IPS DF 4.7 (cell line): ENCODE measurements around the gene PLXND1.
"Not testable (repeated sequence)": the region's sequence is repeated elsewhere in the genome, so short reads cannot be mapped to it uniquely, and the experiment has no call there.

Experiments
- DNase-seq: peaks from one replicate; pipeline ENCODE4 v3.0.0-alpha.2; 2013; ENCODE audit warnings: low spot score; ENCODE audit errors: extremely low read depth

PLXND1 gene

GRCh38 chr3:129614435-129614834, 8.0 kb upstream of the PLXND1 start:
- DNase-seq = no peak

- DNase-seq = no peak
Measured at GRCh38 chr3:129613367-129613740, 6.9 kb upstream of the PLXND1 start.

GRCh38 chr3:129612534-129613366, 6.3 kb upstream of the PLXND1 start:
- DNase-seq = no peak

- no peak for DNase-seq
Measured at GRCh38 chr3:129611812-129612533, 5.5 kb upstream of the PLXND1 start.

GRCh38 chr3:129611446-129611800, 4.9 kb upstream of the PLXND1 start:
- DNase-seq = no peak

GRCh38 chr3:129610794-129611445, 4.4 kb upstream of the PLXND1 start:
- not testable (repeated sequence) for DNase-seq

GRCh38 chr3:129610276-129610675, 3.8 kb upstream of the PLXND1 start:
- DNase-seq = no peak

GRCh38 chr3:129609591-129610182, 3.2 kb upstream of the PLXND1 start:
- no peak for DNase-seq

- DNase-seq = no peak
Measured at GRCh38 chr3:129608936-129609590, 2.6 kb upstream of the PLXND1 start.

GRCh38 chr3:129608087-129608935, 1.8 kb upstream of the PLXND1 start:
- DNase-seq = no peak

GRCh38 chr3:129607391-129608068, 1.1 kb upstream of the PLXND1 start:
- DNase-seq = no peak

- DNase-seq = no peak
Measured at GRCh38 chr3:129605922-129606635, 397 bp downstream of the PLXND1 start.

- DNase-seq = no peak
Measured at GRCh38 chr3:129605203-129605921, 1.1 kb downstream of the PLXND1 start.

- no peak for DNase-seq
Measured at GRCh38 chr3:129604767-129605166, 1.7 kb downstream of the PLXND1 start.

GRCh38 chr3:129603991-129604749, 2.3 kb downstream of the PLXND1 start:
- no peak for DNase-seq

- DNase-seq = no peak
Measured at GRCh38 chr3:129603561-129603942, 2.9 kb downstream of the PLXND1 start.

GRCh38 chr3:129602730-129603560, 3.5 kb downstream of the PLXND1 start:
- DNase-seq = no peak
